NCI-H82 (cell line): ENCODE results near the gene GNL3.
"Not testable (repeated sequence)": the region's sequence is repeated elsewhere in the genome, so short reads cannot be mapped to it uniquely, and the experiment has no call there.

Source experiments
- DNase-seq: peaks from one replicate; lab custom pipeline; 2025; lab: John Stamatoyannopoulos, UW

Gene GNL3

DNA sequence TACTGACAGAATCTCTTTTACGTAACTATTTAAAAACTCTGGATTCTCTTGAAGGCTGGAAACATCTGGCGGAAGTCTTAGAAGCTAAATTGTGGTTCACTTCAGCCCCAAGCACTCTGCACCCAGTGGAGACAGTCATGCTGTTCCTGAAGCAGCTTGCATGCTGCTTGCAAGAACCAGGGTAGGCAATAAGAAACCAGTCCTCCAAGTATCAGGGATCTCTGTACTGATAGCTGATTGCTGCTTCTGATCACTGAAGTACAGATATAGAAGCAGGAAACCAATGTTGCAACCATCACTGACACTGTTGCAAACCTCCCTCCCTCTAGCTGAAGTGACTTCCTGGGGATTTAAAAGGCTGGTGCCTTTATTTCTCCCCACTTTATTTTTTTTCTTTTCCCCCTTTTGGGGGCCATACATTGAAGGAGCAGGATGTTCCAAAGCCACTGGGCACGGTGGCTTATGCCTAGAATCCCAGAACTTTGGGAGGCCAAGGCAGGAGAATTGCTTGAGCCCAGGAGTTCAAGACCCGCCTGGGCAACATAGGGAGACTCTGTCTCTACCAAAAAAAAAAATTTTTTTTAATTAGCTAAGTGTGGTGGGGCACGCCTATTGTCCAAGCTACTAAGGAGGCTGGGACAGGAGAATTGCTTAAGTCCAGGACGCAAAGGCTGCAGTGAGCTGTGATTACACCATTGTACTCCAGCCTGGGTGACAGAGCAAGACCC lies 35.3 kb downstream of the GNL3 start:
- no peak for DNase-seq

DNA sequence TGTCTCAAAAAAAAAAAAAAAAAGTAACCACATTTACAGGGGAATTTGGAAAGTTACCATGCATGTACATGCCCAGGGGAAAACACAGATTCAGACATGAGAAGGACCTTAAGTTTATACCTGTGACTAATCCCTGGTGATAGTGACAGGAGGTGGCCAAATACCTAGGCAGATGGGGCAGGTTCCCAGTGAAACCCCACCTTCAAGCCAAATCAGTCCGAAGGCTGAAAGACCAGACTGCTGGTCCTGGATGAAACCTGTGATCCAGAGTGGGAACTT lies 35.8 kb downstream of the GNL3 start:
- no peak for DNase-seq

DNA sequence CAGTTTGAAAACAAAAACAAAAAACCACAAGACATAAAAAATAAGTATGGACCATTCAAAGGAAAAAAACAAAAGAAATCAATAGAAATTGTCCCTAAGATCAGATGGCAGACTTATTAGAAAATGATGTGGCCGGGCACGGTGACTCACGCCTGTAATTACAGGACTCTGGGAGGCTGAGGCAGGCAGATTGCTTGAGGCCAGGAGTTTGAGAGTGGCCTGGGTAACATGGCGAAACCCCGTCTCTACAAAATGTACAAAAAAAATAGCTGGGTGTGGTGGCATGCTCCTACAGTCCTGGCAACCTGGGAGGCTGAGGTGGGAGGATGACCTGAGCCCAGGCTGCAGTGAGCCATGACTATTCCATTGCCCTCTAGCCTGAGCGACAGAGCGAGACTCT lies 36.7 kb downstream of the GNL3 start:
- no peak for DNase-seq

DNA sequence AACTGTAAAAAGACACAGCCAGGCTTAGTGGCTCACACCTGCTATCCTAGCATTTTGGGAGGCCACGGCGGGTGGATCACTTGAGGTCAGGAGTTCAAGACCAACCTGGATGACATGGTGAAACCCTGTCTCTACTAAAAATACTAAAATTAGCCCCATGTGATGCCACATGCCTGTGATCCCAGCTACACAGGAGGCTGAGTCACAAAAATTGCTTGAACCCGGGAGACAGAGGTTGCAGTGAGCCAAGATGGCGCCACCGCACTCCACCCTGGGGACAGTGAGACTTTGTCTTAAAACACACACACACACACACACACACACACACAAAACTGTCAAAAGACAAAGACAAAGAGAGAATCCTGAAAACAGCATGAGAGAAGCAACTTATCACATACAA lies 38.1 kb downstream of the GNL3 start:
- no peak for DNase-seq

DNA sequence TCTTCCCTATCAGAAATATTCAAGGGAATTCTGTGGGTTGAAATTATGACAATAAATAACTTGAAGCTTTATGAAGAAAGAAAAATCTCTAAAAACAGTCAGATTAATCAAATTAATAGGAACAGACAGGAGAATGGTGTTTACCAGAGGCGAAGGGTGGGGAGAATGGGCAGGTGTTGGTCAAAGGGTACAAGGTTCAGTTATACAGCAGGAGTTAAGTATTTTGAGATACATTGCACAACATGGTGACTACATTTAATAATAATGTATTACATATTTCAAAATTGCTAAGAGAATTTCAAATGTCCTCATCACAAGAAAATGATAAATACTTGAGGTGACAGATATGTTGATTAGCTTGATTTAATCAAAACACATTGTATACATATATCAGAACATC lies 38.7 kb downstream of the GNL3 start:
- no peak for DNase-seq

DNA sequence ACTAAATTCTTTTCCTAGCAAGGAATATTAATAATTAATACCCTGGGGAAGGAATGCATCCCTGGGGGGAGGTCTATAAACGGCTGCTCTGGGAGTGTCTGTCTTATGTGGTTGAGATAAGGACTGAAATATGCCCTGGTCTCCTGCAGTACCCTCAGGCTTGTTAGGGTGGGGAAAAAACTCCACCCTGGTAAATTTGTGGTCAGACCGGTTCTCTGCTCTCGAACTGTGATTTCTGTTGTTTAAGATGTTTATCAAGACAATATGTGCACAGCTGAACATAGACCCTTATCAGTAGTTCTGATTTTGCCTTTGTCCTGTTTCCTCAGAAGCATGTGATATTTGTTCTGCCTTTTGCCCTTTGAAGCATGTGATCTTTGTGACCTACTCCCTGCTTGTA lies 42.9 kb downstream of the GNL3 start:
- not testable (repeated sequence) for DNase-seq

DNA sequence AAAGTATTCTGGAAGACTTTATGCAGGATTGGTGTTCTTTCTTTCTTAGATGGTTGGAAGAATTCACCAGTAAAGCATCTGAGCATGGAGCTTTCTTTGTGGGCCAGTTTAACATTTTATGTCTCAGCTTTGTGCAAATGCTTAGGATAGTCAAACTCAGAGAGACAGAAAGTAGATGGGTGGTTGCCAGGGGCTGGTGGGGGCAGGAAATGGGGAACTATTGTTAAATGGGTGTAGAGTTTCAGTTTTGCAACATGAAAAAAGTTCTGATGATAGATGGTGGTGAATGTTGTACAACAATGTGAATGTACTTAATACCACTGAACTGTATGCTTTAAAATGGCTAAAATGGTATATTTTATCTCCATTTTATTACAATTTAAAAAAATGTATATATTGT lies 44.8 kb downstream of the GNL3 start:
- no peak for DNase-seq

DNA sequence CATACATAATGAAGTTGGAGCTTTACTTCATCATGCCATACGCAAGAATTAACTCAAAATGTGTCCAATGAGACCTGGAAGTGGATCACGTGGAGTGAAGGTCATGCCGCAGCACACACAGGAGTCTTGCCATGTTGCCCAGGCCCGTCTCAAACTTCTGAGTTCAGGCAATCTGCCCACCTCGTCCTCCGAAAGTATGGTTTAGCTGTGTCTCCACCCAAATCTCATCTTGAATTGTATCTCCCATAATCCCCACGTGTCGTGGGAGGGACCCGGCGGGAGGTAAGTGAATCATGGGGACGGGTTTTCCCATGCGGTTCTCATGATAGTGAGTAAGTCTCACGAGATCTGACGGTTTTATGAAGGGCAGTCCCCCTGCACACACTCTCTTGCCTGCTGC lies 45.8 kb downstream of the GNL3 start:
- no peak for DNase-seq

DNA sequence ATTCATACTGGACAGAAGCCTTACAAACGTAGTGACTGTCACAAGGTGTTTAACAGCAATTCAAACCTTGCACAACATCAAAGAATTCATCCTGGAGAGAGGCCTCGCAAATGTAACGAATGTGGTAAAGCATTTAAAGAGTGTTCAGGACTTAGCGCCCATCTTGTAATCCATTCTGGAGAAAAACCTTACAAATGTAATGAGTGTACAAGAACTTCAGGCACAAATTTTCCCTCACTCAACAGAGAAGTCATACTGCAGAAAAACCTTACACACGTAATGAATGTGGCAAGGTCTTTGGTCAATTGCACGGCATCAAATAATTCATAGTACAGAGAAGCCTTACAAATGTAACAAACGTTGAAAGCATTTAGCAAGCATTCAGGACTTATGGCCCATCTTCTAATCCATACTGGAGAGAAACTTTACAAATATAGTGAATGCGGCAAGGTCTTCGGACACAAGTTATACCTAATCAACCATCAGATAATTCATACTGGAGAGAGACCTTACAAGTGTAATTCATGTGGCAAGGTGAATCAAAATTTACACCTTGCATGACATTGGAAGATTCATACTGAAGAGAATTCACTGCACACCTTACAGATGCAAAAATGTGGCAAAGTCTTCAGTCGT lies 47.5 kb downstream of the GNL3 start:
- no peak for DNase-seq

DNA sequence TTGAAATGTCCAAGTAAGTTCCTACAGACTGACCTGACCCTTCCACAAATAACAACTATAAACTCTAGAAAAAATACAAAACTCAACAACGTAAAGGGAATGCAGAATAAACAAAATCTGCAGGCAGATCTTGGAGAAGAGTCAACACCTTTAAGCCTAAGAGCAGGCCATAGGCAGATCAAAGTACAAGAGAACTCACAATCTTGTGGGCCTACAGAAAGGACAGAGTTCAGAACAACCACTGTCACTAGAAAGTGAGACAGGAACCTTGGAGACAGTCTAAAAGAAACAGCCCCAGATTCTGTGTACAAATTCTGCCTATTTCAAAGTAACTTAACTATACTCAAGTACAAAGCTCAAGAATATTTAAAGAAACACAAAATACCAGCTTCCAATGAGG lies 53.9 kb downstream of the GNL3 start:
- no peak for DNase-seq

DNA sequence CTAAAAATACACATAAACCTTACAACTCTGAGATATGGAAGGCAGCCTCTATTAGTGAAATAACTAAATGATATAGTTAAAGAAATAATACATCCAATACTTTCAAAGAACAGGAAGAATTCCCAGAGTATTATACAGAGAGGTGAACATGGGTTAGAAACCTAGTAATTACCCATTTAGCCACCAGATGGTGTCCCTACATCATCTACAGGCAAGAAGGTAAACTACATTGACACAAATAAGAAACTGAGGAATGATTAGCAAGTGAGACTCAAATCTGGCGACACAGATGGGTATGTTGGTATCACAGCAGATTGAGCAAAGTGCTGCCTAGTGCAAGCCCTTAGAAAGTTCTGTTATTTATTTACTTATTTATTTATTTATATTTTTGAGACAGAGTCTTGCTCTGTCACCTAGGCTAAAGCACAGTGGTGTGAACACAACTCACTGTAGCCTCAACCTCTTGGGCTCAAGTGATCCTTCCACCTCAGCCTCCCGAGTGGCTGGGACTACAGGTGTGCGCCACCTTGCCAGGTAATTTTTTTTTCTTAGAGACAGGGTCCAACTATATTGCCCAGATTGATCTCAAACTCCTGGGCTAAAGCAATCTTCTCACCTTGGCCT lies 56.7 kb downstream of the GNL3 start:
- DNase-seq: peak; percentile 31

DNA sequence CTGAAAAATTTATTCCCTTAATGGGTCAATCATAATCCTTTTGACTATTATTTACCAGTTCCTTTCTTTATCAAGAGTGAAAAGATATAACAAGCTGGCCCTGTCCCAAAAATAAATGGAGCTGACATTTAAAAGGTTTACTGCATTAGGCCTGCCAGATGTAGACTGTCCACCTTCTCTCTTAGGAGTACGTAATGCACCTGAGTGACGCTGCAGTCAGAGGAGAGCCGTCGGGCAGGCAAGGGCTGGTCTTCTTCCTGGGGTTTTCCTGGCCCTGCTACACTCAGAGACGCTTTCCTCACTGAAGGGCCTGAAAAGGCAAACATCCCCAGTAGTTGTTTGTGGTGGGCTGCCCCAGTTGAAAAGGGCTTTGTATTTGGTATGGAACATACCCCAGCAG lies 57.3 kb downstream of the GNL3 start:
- no peak for DNase-seq

DNA sequence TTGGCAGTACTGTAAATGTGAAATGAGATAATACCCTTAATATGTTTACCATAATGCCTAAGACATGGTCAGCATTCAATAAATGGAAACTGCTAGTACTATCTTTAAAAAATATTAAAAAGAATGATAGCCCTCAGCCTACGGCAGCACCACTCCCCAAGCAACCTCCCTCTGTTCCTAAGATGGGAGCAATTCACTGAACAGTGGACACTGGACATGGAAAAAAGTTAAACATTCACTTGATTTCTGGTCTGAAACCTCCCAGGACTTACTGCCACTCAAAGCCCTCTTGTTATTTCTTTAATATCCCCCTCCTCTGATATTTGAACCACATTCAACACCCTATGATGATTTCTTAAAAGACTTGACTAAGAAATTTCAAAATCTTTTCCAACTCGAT lies 57.9 kb downstream of the GNL3 start:
- no peak for DNase-seq
